RWPE1 (cell line): ENCODE measurements around the gene PURA.

Experiments used
- CTCF ChIA-PET: fragments of 350-600 bp; sonication (Branson Sonifier 250); formaldehyde crosslinking; extraction: SDS; loops from one replicate; lab custom pipeline; 2021; lab: Yijun Ruan, JAX
- POLR2A ChIA-PET: fragments of 400-600 bp; formaldehyde crosslinking; extraction: SDS; loops from one replicate; lab custom pipeline; 2020; ENCODE audit warnings: antibody characterized with exemption; ENCODE audit not compliant: low non-redundant PET; lab: Yijun Ruan, JAX
- DNase-seq: peaks from one replicate; pipeline ENCODE4 v3.0.0; 2012; ENCODE audit warnings: low spot score
- H3K27ac ChIP-seq: fragments of 450-650 bp; 2 replicates; pipeline ENCODE4 v1.5.1; 2017
- CTCF ChIP-seq: fragments of 450-650 bp; conservative IDR thresholded peaks from 2 replicates; pipeline ENCODE4 v1.5.1; 2017; ENCODE audit warnings: low read depth, mild to moderate bottlenecking

Gene PURA

GRCh38 chr5:140111011-140111858, 2.7 kb upstream of the PURA start:
- H3K27ac ChIP-seq, result no peak overlapping the region; the same call in 1 of the 2 replicates
- DNase-seq, result no peak
- ChIA-PET POLR2A (no interaction called here), CTCF (interaction anchor here (2.3 kb wide), 1 partner anchor 35 kb away, joined by 12 read pairs; no protein-coding TSS in a partner anchor)
- no peak for TF ChIP-seq CTCF

GRCh38 chr5:140111859-140112551, 1.9 kb upstream of the PURA start:
- peak overlapping the region; percentile 95 for H3K27ac ChIP-seq
- DNase-seq, result no peak
- no peak for TF ChIP-seq CTCF
- POLR2A ChIA-PET, result no interaction called here
- CTCF ChIA-PET, result interaction anchor here (0.6 to 2.3 kb wide), 2 partner anchors 34 to 161 kb away, joined by 3 to 10 read pairs; no protein-coding TSS in a partner anchor

GRCh38 chr5:140112685-140113179, 1.2 kb upstream of the PURA start:
- POLR2A ChIA-PET, result interaction anchor here (0.7 kb wide), 1 partner anchor 24 kb away, joined by 4 read pairs; no protein-coding TSS in a partner anchor
- CTCF ChIA-PET, result interaction anchor here (0.6 to 2.3 kb wide), 4 partner anchors 30 to 248 kb away, joined by 3 to 10 read pairs (median 4); no protein-coding TSS in a partner anchor
- peak overlapping the region; percentile 95 for H3K27ac ChIP-seq
- TF ChIP-seq CTCF, result no peak
- peak; percentile 36 for DNase-seq

- H3K27ac ChIP-seq, result peak overlapping the region; percentile 95
- peak; percentile 17 for DNase-seq
- ChIA-PET POLR2A (interaction anchor here (0.7 kb wide), 1 partner anchor 23 kb away, joined by 4 read pairs; no protein-coding TSS in a partner anchor), CTCF (interaction anchor here (0.6 to 2.3 kb wide), 6 partner anchors 29 to 257 kb away, joined by 3 to 10 read pairs (median 4); no protein-coding TSS in a partner anchor)
- TF ChIP-seq CTCF, result no peak
Measured at GRCh38 chr5:140113180-140113698, 670 bp upstream of the PURA start.

- POLR2A ChIA-PET, result no interaction called here
- CTCF ChIA-PET, result interaction anchor here (0.6 to 2.3 kb wide), 6 partner anchors 9 to 671 kb away, joined by 3 to 10 read pairs (median 4); no protein-coding TSS in a partner anchor
- peak; percentile 48 for DNase-seq
- H3K27ac ChIP-seq, result peak overlapping the region; percentile 95
- no peak for TF ChIP-seq CTCF
Measured at GRCh38 chr5:140114341-140115185, 654 bp downstream of the PURA start.
